Lower lobe of right lung (tissue), 2 donors: ENCODE results near the gene ZNF490. TPM values are rescaled to one million over a fixed set of nuclear protein-coding genes. Genes with fewer than 3 reads are reported as not detected.

Experiments
- ATAC-seq, 2 donors: fragments of 200-7000 bp; cut with Tn5 transposase; one replicate each; pipeline ENCODE4 v1.9.1; 2020 to 2022; ENCODE audit warnings: mild to moderate bottlenecking in 2 of 2, moderate library complexity in 2 of 2
- DNase-seq: peaks from one replicate; pipeline ENCODE4 v3.0.0-alpha.2; 2020
- H3K27ac ChIP-seq: fragments of 200-600 bp; one replicate; pipeline ENCODE4 v1.8.0; 2022
- H3K27me3 ChIP-seq: fragments of 200-600 bp; one replicate; pipeline ENCODE4 v1.8.0; 2022; ENCODE audit warnings: low read depth
- H3K36me3 ChIP-seq: fragments of 200-600 bp; one replicate; pipeline ENCODE4 v1.8.0; 2022; ENCODE audit warnings: mild to moderate bottlenecking
- H3K4me1 ChIP-seq: fragments of 200-600 bp; one replicate; pipeline ENCODE4 v1.8.0; 2022
- H3K4me3 ChIP-seq: fragments of 200-600 bp; one replicate; pipeline ENCODE4 v1.8.0; 2022; ENCODE audit warnings: mild to moderate bottlenecking
- H3K9me3 ChIP-seq: fragments of 200-600 bp; one replicate; pipeline ENCODE4 v1.8.0; 2022
- CTCF ChIP-seq: fragments of 200-600 bp; IDR thresholded peaks from one replicate; pipeline ENCODE4 v1.8.0; 2022; ENCODE audit warnings: antibody characterized with exemption, mild to moderate bottlenecking
- intact Hi-C: fragments of 100-400 bp; cut with DNase I; formaldehyde crosslinking; loops from one replicate; pipeline ENCODE4 v1.11.0; 2022
- total RNA-seq: library from RNA; stranded (reverse); fragmentation: NEBNext Ultra II Directional; extraction: Animal tissue kit (Norgen Biotek cat#: 25700); gene quantifications from one replicate; pipeline ENCODE4 v1.2.1, GENCODE V29; 2021
- donor health status: DM: no; HTN: yes; CAD: no; lungs with severe emphysema.

ZNF490 gene
- total RNA-seq, 1 donor from 2014 or later, result 10.3 TPM

- peaks cover 4% of the 10 kb centered on the region for H3K4me1 ChIP-seq
- no peak for TF ChIP-seq CTCF
- no peak overlapping the region for H3K27ac ChIP-seq
- intact Hi-C loops, result no loop called here
- peak; percentile 87 to 96 for ATAC-seq
- H3K27me3 ChIP-seq, result no peaks in the 10 kb centered on the region
- peak overlapping the region; percentile 21 for H3K4me3 ChIP-seq
- H3K9me3 ChIP-seq, result no peaks in the 10 kb centered on the region
- peak; percentile 76 for DNase-seq
- H3K36me3 ChIP-seq, result peaks cover 36% of the 10 kb centered on the region
These were observed 13.6 kb downstream of the ZNF490 start for GRCh38 chr19:12596927-12597548.

GRCh38 chr19:12596485-12596884 lies 14.1 kb downstream of the ZNF490 start:
- peak overlapping the region; percentile 21 for H3K4me3 ChIP-seq

GRCh38 chr19:12581100-12581499 lies 29.5 kb downstream of the ZNF490 start:
- no peaks in the 10 kb centered on the region for H3K27me3 ChIP-seq
- peaks cover 26% of the 10 kb centered on the region for H3K9me3 ChIP-seq
- TF ChIP-seq CTCF, result no peak
- H3K27ac ChIP-seq, result no peak overlapping the region
- DNase-seq (no peak), ATAC-seq (no peak)
- H3K4me3 ChIP-seq, result no peak overlapping the region
- intact Hi-C loops, result no loop called here
- H3K4me1 ChIP-seq, result no peaks in the 10 kb centered on the region
- H3K36me3 ChIP-seq, result peaks cover 47% of the 10 kb centered on the region

More at GRCh38 chr19:12596485-12596884, 14.1 kb downstream of the ZNF490 start:
- Histone ChIP-seq H3K9me3 (no peaks in the 10 kb centered on the region), H3K4me1 (peaks cover 4% of the 10 kb centered on the region), H3K27ac (no peak overlapping the region), H3K27me3 (no peaks in the 10 kb centered on the region), H3K36me3 (peaks cover 34% of the 10 kb centered on the region)
- no peak for TF ChIP-seq CTCF
- intact Hi-C loops, result no loop called here
- ATAC-seq, result no peak
- no peak for DNase-seq

GRCh38 chr19:12580180-12580694 lies 30.4 kb downstream of the ZNF490 start:
- H3K4me3 ChIP-seq, result no peak overlapping the region
- intact Hi-C loops, result no loop called here
- ATAC-seq (peak; percentile 61 to 88), DNase-seq (no peak)
- H3K4me1 ChIP-seq, result no peaks in the 10 kb centered on the region
- H3K27me3 ChIP-seq, result no peaks in the 10 kb centered on the region
- TF ChIP-seq CTCF, result no peak
- peaks cover 47% of the 10 kb centered on the region for H3K36me3 ChIP-seq
- no peak overlapping the region for H3K27ac ChIP-seq
- peaks cover 26% of the 10 kb centered on the region for H3K9me3 ChIP-seq

- no peak for ATAC-seq
- H3K4me3 ChIP-seq, result no peak overlapping the region
- no peak for TF ChIP-seq CTCF
- H3K36me3 ChIP-seq, result peaks cover 47% of the 10 kb centered on the region
- peaks cover 26% of the 10 kb centered on the region for H3K9me3 ChIP-seq
- intact Hi-C loops, result no loop called here
- H3K27ac ChIP-seq, result no peak overlapping the region
- DNase-seq, result no peak
- H3K4me1 ChIP-seq, result no peaks in the 10 kb centered on the region
- no peaks in the 10 kb centered on the region for H3K27me3 ChIP-seq
These were observed 32.0 kb downstream of the ZNF490 start for GRCh38 chr19:12578641-12579040.
